Right atrium auricular region (tissue), 2 donors: ENCODE data around the gene APP. TPM values are rescaled to one million over a fixed set of nuclear protein-coding genes. Genes with fewer than 3 reads are reported as not detected.

Experiments
- DNase-seq: peaks from one replicate; pipeline ENCODE4 v3.0.0-alpha.2; 2019; ENCODE audit warnings: low spot score
- H3K27ac ChIP-seq, 2 donors: fragments of 200-600 bp; sonication (generic); 1 replicate in 1 of 2; 2 replicates in 1 of 2; pipeline ENCODE4 v1.5.1; 2016 to 2019
- H3K27me3 ChIP-seq, 2 donors: fragments of 200-600 bp; sonication (generic); one replicate each; pipeline versions ENCODE4 v1.5.1 to v1.6.0; 2017 to 2019
- H3K36me3 ChIP-seq: fragments of 200-600 bp; sonication (generic); one replicate; pipeline ENCODE4 v1.5.1; 2016
- H3K4me1 ChIP-seq, 2 donors: fragments of 200-600 bp; sonication (generic); one replicate each; pipeline versions ENCODE4 v1.5.1 to v1.6.0; 2017 to 2019
- H3K4me3 ChIP-seq, 2 donors: fragments of 200-600 bp; sonication (generic); 1 replicate in 1 of 2; 2 replicates in 1 of 2; pipeline ENCODE4 v1.5.1; 2017 to 2019; ENCODE audit warnings: mild to moderate bottlenecking in 1 of 2, moderate library complexity in 1 of 2
- H3K9me3 ChIP-seq, 2 donors: fragments of 200-600 bp; sonication (generic); one replicate each; pipeline ENCODE4 v1.5.1; 2019
- CTCF ChIP-seq, 2 donors: fragments of 200-600 bp; sonication (generic); IDR thresholded peaks; one replicate each; pipeline ENCODE4 v1.5.1; 2019; ENCODE audit warnings: antibody characterized with exemption in 2 of 2
- total RNA-seq, 2 donors: library from RNA; depleted of rRNA; stranded (reverse); fragments of >200 nt; gene quantifications; one replicate each; pipeline ENCODE4 v1.1.0, GENCODE V29; 2016

The APP gene
- total RNA-seq, 2 donors from 2014 or later, result 326 to 389 TPM

- no peak for DNase-seq
- H3K27me3 ChIP-seq, result no peaks in the 10 kb centered on the region
- H3K4me1 ChIP-seq, result peaks cover 0 to 52% of the 10 kb centered on the region in 2 donors
- H3K4me3 ChIP-seq, result no peak overlapping the region
- TF ChIP-seq CTCF (IDR thresholded peaks at IDR 0.05), result no peak
- no peaks in the 10 kb centered on the region for H3K36me3 ChIP-seq
- H3K9me3 ChIP-seq, result no peaks in the 10 kb centered on the region
- H3K27ac ChIP-seq, result peak overlapping the region; percentile 71 to 76
These were observed 54.7 kb downstream of the APP start for GRCh38 chr21:26115899-26116298.

- DNase-seq, result no peak
- peaks cover 0 to 52% of the 10 kb centered on the region in 2 donors for H3K4me1 ChIP-seq
- H3K27me3 ChIP-seq, result no peaks in the 10 kb centered on the region
- H3K4me3 ChIP-seq, result no peak overlapping the region
- peak overlapping the region; percentile 69 to 76 for H3K27ac ChIP-seq
- no peak for TF ChIP-seq CTCF (IDR thresholded peaks at IDR 0.05)
- H3K36me3 ChIP-seq, result no peaks in the 10 kb centered on the region
- no peaks in the 10 kb centered on the region for H3K9me3 ChIP-seq
These were observed 55.3 kb downstream of the APP start for GRCh38 chr21:26115305-26115704.

- peak overlapping the region; percentile 64 to 73 for H3K27ac ChIP-seq
- no peak for DNase-seq
- no peaks in the 10 kb centered on the region for H3K36me3 ChIP-seq
- no peaks in the 10 kb centered on the region for H3K9me3 ChIP-seq
- no peak overlapping the region for H3K4me3 ChIP-seq
- peaks cover 0 to 41% of the 10 kb centered on the region in 2 donors for H3K4me1 ChIP-seq
- no peaks in the 10 kb centered on the region for H3K27me3 ChIP-seq
- no peak for TF ChIP-seq CTCF (IDR thresholded peaks at IDR 0.05)
These were observed 57.6 kb downstream of the APP start for GRCh38 chr21:26112975-26113374.

- H3K27me3 ChIP-seq, result no peaks in the 10 kb centered on the region
- no peak overlapping the region for H3K4me3 ChIP-seq
- TF ChIP-seq CTCF (IDR thresholded peaks at IDR 0.05), result no peak
- H3K36me3 ChIP-seq, result no peaks in the 10 kb centered on the region
- H3K9me3 ChIP-seq, result no peaks in the 10 kb centered on the region
- H3K4me1 ChIP-seq, result peaks cover 0 to 33% of the 10 kb centered on the region in 2 donors
- no peak for DNase-seq
- H3K27ac ChIP-seq, result peak overlapping the region; percentile 64 to 73
These were observed 58.3 kb downstream of the APP start for GRCh38 chr21:26112127-26112742.

- no peaks in the 10 kb centered on the region for H3K36me3 ChIP-seq
- TF ChIP-seq CTCF (IDR thresholded peaks at IDR 0.05), result no peak
- H3K4me3 ChIP-seq, result no peak overlapping the region
- H3K27ac ChIP-seq, result no peak overlapping the region
- DNase-seq, result no peak
- no peaks in the 10 kb centered on the region for H3K27me3 ChIP-seq
- peaks cover 0 to 19% of the 10 kb centered on the region in 2 donors for H3K4me1 ChIP-seq
- H3K9me3 ChIP-seq, result no peaks in the 10 kb centered on the region
These were observed 59.9 kb downstream of the APP start for GRCh38 chr21:26110715-26111114.

- no peak overlapping the region for H3K27ac ChIP-seq
- H3K4me3 ChIP-seq, result no peak overlapping the region
- H3K9me3 ChIP-seq, result no peaks in the 10 kb centered on the region
- TF ChIP-seq CTCF (IDR thresholded peaks at IDR 0.05), result no peak
- DNase-seq, result no peak
- no peaks in the 10 kb centered on the region for H3K36me3 ChIP-seq
- H3K27me3 ChIP-seq, result no peaks in the 10 kb centered on the region
- H3K4me1 ChIP-seq, result peaks cover 0 to 8% of the 10 kb centered on the region in 2 donors
These were observed 63.1 kb downstream of the APP start for GRCh38 chr21:26107429-26107828.
